Stimulated activated CD8-positive, alpha-beta memory T cell treated with anti-CD3 and anti-CD28 coated beads, Interleukin-12 subunit alpha, Interleukin-12 subunit beta, amount 100 ng/mL, for 4 hours (primary cell): ENCODE measurements around the gene ZDHHC11B.
"Not testable (repeated sequence)": the region's sequence is repeated elsewhere in the genome, so short reads cannot be mapped to it uniquely, and the experiment has no call there.

ENCODE experiments used
- DNase-seq: peaks from one replicate; pipeline ENCODE4 v3.0.0-alpha.2; 2020; ENCODE audit warnings: low read depth

ZDHHC11B gene

DNA sequence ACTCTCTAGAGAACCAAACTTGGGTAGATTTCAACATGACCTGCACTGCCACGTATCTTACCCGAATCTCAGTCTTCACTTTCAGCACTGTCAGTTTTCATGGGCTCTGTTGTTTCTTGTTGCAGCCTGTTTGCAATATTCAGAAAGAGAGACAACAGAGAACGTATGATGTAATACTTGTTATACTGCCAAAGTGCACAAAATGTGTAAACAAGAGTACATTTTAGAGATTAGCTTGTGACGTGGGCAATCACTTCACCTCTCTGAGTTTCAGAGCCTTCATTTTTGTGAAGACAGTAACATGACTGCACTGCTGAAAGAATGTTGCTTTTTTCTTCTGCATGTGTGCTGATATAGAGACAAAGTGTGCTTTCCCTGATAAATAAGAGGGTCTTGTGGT, 67.8 kb downstream of the ZDHHC11B start:
- DNase-seq, result not testable (repeated sequence)

DNA sequence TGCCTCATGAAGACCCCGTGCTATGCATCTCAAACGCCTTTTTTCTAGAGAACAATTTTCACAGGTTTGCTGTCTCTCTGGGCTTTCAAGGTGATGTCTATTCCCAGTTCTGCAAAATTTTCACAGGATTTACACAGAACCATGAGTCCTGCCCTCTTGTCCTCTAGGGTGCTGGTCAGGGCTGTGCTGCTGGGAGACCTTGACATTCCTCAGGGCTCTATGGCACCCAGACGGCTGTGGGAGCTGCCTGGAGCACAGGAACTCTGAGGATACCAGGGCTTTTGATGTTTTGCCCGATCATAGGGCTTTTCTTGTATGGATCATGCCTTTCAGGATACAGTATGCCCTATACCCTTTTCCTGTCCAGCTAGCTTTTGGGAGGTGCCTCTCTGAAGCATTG, 68.9 kb downstream of the ZDHHC11B start:
- not testable (repeated sequence) for DNase-seq

GRCh38 chr5:714215-715118, 70.1 kb downstream of the ZDHHC11B start:
- not testable (repeated sequence) for DNase-seq

- not testable (repeated sequence) for DNase-seq
Observed at GRCh38 chr5:713686-714085, 70.8 kb downstream of the ZDHHC11B start.

DNA sequence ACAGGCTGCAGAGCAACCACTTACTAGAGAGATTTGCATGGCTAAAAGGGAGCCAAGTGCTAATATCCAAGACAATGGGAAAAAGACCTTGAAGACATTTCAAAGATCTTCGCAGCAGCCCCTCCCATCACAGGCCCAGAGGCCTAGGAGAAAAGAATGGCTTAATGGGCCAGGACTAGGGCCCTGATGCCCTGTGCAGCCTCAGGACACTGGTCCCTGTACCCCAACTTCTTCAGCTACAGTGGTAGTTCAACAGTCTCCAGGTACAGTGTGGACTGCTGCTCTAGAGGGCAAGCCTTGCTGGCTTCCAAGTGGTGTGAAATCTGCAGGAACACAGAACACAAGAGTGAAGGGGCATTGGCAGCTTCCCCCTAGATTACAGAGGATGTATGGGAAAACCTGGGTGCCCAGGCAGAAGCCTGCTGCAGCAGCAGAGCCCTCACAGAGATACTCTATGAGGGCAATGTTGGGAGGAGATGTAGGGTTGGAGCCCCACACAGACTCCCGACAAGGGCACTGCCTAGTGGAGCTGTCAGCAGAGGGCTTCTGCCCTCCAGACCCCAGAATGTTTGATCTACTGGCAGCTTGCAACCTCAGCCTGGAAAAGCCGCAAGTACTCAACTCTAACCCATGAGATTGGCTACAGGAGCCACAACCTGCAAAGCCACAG, 75.5 kb downstream of the ZDHHC11B start:
- not testable (repeated sequence) for DNase-seq

DNA sequence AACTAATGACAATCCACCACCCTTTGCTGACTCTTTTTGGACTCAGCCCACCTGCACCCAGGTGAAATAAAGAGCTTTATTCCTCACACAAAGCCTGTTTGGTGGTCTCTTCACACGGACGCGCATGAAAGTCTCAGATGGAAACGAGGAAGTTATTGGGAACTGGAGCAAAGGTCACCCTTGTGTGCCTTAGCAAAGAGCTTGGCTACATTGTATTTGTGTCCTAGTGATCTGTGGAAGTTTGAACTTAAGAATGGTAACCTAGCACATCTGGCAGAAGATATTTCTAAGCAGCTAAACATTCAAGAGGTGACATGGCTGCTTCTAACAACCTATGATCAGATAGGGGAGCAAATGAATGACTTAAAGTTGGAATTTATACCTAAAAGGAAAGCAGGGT, 76.2 kb downstream of the ZDHHC11B start:
- not testable (repeated sequence) for DNase-seq

- DNase-seq, result not testable (repeated sequence)
Observed at GRCh38 chr5:706127-706526, 78.4 kb downstream of the ZDHHC11B start.

- not testable (repeated sequence) for DNase-seq
Observed at GRCh38 chr5:696753-697702, 87.5 kb downstream of the ZDHHC11B start.

DNA sequence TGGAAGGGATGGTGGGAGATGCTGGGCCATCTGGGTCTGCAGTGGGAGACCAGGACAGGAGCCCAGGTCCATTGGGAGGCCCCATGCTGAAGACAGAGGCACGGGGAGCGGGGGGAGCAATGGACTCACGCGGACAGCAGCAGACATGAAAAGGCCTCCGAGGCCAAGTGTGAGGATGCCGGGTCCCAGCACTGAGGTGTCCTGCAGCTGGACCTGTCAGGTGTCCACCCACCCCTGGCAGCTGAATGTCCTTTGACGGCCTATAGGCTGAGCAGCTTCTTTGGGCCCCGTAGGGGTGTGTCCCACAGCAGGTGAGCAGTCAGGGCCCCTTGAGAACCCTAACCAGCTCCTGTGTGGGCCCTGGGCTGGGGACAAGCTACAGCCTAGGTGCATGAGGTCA, 88.3 kb downstream of the ZDHHC11B start:
- DNase-seq, result not testable (repeated sequence)

GRCh38 chr5:695475-695874, 89.1 kb downstream of the ZDHHC11B start:
- DNase-seq, result not testable (repeated sequence)

GRCh38 chr5:694042-694431, 90.5 kb downstream of the ZDHHC11B start:
- not testable (repeated sequence) for DNase-seq

DNA sequence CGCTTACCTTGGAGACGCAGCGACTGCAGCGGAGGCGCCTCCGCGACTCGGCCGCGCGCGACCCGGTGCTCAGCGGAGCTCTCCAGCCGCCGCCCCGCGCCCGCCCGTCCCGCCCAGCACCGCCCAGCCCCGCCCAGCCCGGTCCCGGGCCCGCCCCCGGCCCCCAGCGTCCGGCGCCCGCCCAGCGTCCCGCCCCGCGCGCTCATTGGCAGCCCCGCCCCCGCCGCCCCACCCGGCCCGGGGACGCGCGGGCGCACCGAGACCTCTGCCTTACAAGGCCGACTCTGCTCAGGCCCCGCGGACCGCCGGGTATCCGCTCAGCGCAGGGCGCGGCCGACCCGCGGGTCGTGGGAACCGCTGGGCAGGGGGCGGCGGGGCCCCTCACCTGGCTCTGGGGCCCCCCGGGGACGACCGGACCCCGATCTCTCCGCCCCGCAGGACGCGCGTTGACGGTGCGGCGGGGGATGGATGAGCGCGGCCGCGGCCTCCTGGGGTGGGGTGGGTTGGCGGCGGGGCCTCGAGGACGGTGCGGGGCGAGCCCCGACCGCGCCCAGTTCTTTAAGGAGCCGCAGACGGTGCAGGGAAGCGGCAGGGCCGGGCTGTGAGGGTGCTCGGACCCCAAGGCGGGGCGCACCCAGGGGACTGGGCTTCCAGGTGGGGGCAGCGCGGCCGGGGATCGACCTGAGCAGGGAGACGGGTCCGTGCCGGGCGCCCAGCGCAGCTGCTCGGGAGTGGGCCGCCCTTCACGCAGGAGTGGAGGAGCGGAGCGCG, 91.1 kb downstream of the ZDHHC11B start, which contains the start of gene TPPP:
TPPP (minus strand) TSS at position 82 of the 771 bp plus-strand sequence. CDS start 15,292 bp downstream, outside the sequence.
- DNase-seq, result peak; percentile 65

- DNase-seq, result not testable (repeated sequence)
Observed at GRCh38 chr5:692529-693041, 91.9 kb downstream of the ZDHHC11B start.

GRCh38 chr5:691817-692528, 92.6 kb downstream of the ZDHHC11B start:
- DNase-seq, result no peak

- DNase-seq, result not testable (repeated sequence)
Observed at GRCh38 chr5:691049-691448, 93.5 kb downstream of the ZDHHC11B start.

- DNase-seq, result not testable (repeated sequence)
Observed at GRCh38 chr5:690293-690692, 94.2 kb downstream of the ZDHHC11B start.

GRCh38 chr5:688348-689010, 96.0 kb downstream of the ZDHHC11B start:
- DNase-seq, result not testable (repeated sequence)

- not testable (repeated sequence) for DNase-seq
Observed at GRCh38 chr5:686936-687335, 97.6 kb downstream of the ZDHHC11B start.

DNA sequence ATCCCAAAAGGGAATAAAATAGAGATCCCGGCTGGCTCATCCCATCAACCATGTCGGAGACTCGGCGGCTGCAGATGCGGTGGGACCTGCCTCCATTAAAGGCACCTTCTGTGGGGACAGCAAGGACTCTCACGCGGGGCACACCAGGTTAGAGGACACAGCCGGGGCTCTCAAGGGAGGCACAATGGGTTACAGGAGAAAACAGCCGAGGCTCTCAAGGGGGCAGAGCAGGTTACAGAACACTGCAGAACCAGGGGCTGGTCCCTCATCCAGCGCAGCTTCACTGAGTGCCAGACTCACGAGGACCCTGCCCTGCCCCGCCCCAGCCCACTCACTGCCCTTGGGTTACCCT, 98.4 kb downstream of the ZDHHC11B start:
- DNase-seq, result not testable (repeated sequence)
